OCI-LY7 (cell line): ENCODE results near the gene P3R3URF. TPM values are rescaled to one million over a fixed set of nuclear protein-coding genes. Genes with fewer than 3 reads are reported as not detected.

ENCODE experiments used
- BruUV-seq: library from RNA; stranded (reverse); fragments of 400-500 nt; replicated peaks from 2 replicates; lab custom pipeline; 2021; lab: Mats Ljungman, UMichigan
- CTCF ChIA-PET: fragments of 300-600 bp; sonication (Branson Sonifier 250); formaldehyde crosslinking; loops from one replicate; lab custom pipeline; 2022; ENCODE audit warnings: antibody characterized with exemption; ENCODE audit not compliant: unreplicated experiment; lab: Charles Lee
- POLR2A ChIA-PET: fragments of 300-600 bp; sonication (Branson Sonifier 250); formaldehyde crosslinking; loops from one replicate; lab custom pipeline; 2022; ENCODE audit warnings: antibody characterized with exemption; lab: Charles Lee
- DNase-seq: peaks from one replicate; pipeline ENCODE4 v3.0.0-alpha.2; 2015; ENCODE audit warnings: low spot score
- H2AFZ ChIP-seq: fragments of 200-600 bp; sonication (generic), shearing (Covaris generic); 2 replicates; pipeline ENCODE4 v1.6.1; 2014; ENCODE audit warnings: mild to moderate bottlenecking, antibody characterized with exemption, low read length, moderate library complexity
- H3K27ac ChIP-seq: fragments of 200-600 bp; sonication (generic); 2 replicates; pipeline ENCODE4 v1.5.1; 2014; ENCODE audit warnings: mixed run types, low read depth, mild to moderate bottlenecking, moderate library complexity, low read length, inconsistent platforms; ENCODE audit not compliant: poor library complexity, severe bottlenecking
- H3K36me3 ChIP-seq: fragments of 200-600 bp; sonication (generic); 2 replicates; pipeline ENCODE4 v1.6.1; 2014; ENCODE audit warnings: mild to moderate bottlenecking, antibody characterized with exemption, low read length, moderate library complexity, mixed read lengths; ENCODE audit not compliant: insufficient read depth
- H3K4me1 ChIP-seq: fragments of 200-600 bp; sonication (generic); 2 replicates; pipeline ENCODE4 v1.5.1; 2014; ENCODE audit warnings: mild to moderate bottlenecking, low read length; ENCODE audit not compliant: insufficient read depth, poor library complexity, severe bottlenecking
- H3K4me2 ChIP-seq: fragments of 200-600 bp; sonication (generic); 2 replicates; pipeline ENCODE4 v1.6.1; 2014; ENCODE audit warnings: mild to moderate bottlenecking, low read length
- H3K4me3 ChIP-seq: fragments of 200-600 bp; sonication (generic); 2 replicates; pipeline ENCODE4 v1.5.1; 2014; ENCODE audit warnings: mild to moderate bottlenecking, low read depth, low read length; ENCODE audit not compliant: poor library complexity, severe bottlenecking
- H3K79me2 ChIP-seq: fragments of 200-600 bp; sonication (generic); 2 replicates; pipeline ENCODE4 v1.6.1; 2016; ENCODE audit warnings: low read depth, mild to moderate bottlenecking, low read length, moderate library complexity, mixed read lengths; ENCODE audit not compliant: insufficient read depth
- H3K9me2 ChIP-seq: fragments of 200-600 bp; sonication (generic); 2 replicates; pipeline ENCODE4 v1.6.1; 2016; ENCODE audit warnings: mild to moderate bottlenecking, low read length, mixed read lengths; ENCODE audit not compliant: insufficient read depth
- H3K9me3 ChIP-seq: fragments of 200-600 bp; sonication (generic); 2 replicates; pipeline ENCODE4 v1.6.1; 2014; ENCODE audit warnings: mild to moderate bottlenecking, mixed run types, low read length, mixed read lengths
- H4K20me1 ChIP-seq: fragments of 200-600 bp; sonication (generic); 2 replicates; pipeline ENCODE4 v1.6.1; 2014; ENCODE audit warnings: mild to moderate bottlenecking, antibody characterized with exemption, low read length, moderate library complexity, mixed read lengths; ENCODE audit not compliant: insufficient read depth
- CTCF ChIP-seq: fragments of 200-600 bp; sonication (generic); conservative IDR thresholded peaks from 2 replicates; pipeline ENCODE4 v1.5.1; 2014; ENCODE audit warnings: mild to moderate bottlenecking, antibody characterized with exemption, low read length, moderate library complexity, mixed read lengths
- EZH2phosphoT487 ChIP-seq: fragments of 200-600 bp; sonication (generic); IDR thresholded peaks from 2 replicates; pipeline ENCODE4 v1.6.1; 2018; ENCODE audit warnings: low read depth, borderline replicate concordance, mild to moderate bottlenecking, mixed run types, antibody characterized with exemption, low read length, moderate library complexity, mixed read lengths
- intact Hi-C: fragments of 100-400 bp; cut with micrococcal nuclease; formaldehyde crosslinking; loops from one replicate; pipeline ENCODE4 v1.10.0; 2022; ENCODE audit not compliant: unreplicated experiment
- total RNA-seq, 2 experiments: library from RNA; depleted of rRNA in 1 of 2; stranded (reverse); fragments of >200 nt in 1 of 2; shearing (Covaris generic) in 1 of 2; gene quantifications; 2 replicates each; pipeline ENCODE4 v1.2.3, GENCODE V29; 2014 to 2022

P3R3URF gene
- total RNA-seq, 2 experiments from 2014 or later: not detected

GRCh38 chr1:46157916-46158311 is 18.4 kb downstream of the P3R3URF start:
- DNase-seq: no peak
- no peaks in the 10 kb centered on the region for H3K9me2 ChIP-seq
- no peaks in the 10 kb centered on the region for H4K20me1 ChIP-seq
- ChIA-PET POLR2A (interaction anchor here (1.0 to 1.4 kb wide), 3 partner anchors 9 to 52 kb away, joined by 3 to 9 read pairs (median 3); partner anchors contain the start of gene PIK3R3), CTCF (no interaction called here)
- H3K36me3 ChIP-seq: no peaks in the 10 kb centered on the region
- no peak overlapping the region for H2AFZ ChIP-seq
- BruUV-seq: no TSS peak
- no peak overlapping the region for H3K4me2 ChIP-seq
- no peaks in the 10 kb centered on the region for H3K9me3 ChIP-seq
- no peaks in the 10 kb centered on the region for H3K79me2 ChIP-seq
- H3K27ac ChIP-seq: no peak overlapping the region
- peaks cover 16% of the 10 kb centered on the region for H3K4me1 ChIP-seq
- no peak overlapping the region for H3K4me3 ChIP-seq
- intact Hi-C loops: no loop called here
- TF ChIP-seq CTCF (no peak), EZH2phosphoT487 (no peak)

DNA sequence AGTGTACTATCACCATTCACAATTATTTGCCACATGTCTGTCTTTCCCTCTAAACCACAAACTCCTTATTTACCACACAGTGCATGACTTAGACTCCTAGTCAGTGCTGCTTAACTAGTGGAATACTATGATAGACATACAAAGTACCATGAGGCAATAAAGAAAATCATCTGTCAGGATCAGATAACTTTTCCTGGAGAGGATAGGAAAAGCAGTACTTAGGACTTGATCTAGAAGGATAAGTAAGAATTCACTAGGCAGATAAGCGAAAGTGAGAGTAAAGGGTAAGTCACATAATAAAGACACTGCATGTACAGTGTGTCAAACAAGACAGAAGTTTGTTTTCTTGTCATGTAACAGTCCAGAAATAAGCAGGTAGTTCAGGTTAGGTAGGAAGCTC is 22.6 kb downstream of the P3R3URF start:
- ChIA-PET CTCF (no interaction called here), POLR2A (interaction anchor here (0.6 kb wide), 1 partner anchor 18 kb away, joined by 7 read pairs; no protein-coding TSS in a partner anchor)
- Histone ChIP-seq H3K9me2 (no peaks in the 10 kb centered on the region), H3K9me3 (no peaks in the 10 kb centered on the region), H3K4me1 (no peaks in the 10 kb centered on the region), H3K27ac (no peak overlapping the region), H4K20me1 (no peaks in the 10 kb centered on the region), H3K4me3 (no peak overlapping the region), H3K79me2 (no peaks in the 10 kb centered on the region), H3K36me3 (no peaks in the 10 kb centered on the region), H3K4me2 (no peak overlapping the region), H2AFZ (no peak overlapping the region)
- intact Hi-C loops: no loop called here
- BruUV-seq: no TSS peak
- no peak for DNase-seq
- TF ChIP-seq CTCF: no peak
- no peak for TF ChIP-seq EZH2phosphoT487

DNA sequence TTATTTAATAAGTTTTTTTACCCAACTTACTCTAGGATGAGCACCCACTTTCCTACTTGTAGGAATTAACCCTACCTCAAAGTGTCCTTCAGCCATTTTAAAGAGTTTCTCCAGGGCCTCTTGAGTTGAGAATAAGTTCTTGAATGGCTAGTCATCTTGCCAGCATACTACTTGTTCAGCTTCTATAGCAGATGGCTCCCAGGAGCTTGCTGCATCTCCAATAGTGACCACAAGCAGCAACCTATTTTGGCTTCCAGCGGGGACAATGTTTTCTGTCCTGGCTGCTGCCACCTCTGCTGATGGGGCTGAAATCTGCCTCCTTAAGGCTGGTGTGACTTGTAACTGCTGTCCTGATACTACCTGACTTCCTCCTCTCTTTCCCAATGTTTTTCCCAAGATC is 23.1 kb downstream of the P3R3URF start:
- no peaks in the 10 kb centered on the region for H3K36me3 ChIP-seq
- H3K4me2 ChIP-seq: no peak overlapping the region
- DNase-seq: no peak
- H4K20me1 ChIP-seq: no peaks in the 10 kb centered on the region
- H3K4me1 ChIP-seq: no peaks in the 10 kb centered on the region
- H3K27ac ChIP-seq: no peak overlapping the region
- no peak overlapping the region for H2AFZ ChIP-seq
- no peaks in the 10 kb centered on the region for H3K79me2 ChIP-seq
- intact Hi-C loops: no loop called here
- TF ChIP-seq EZH2phosphoT487: no peak
- no peak for TF ChIP-seq CTCF
- CTCF ChIA-PET: no interaction called here
- no peaks in the 10 kb centered on the region for H3K9me2 ChIP-seq
- no peak overlapping the region for H3K4me3 ChIP-seq
- POLR2A ChIA-PET: no interaction called here
- no peaks in the 10 kb centered on the region for H3K9me3 ChIP-seq
- BruUV-seq: no TSS peak
